PC-9 (cell line): ENCODE results near the gene FAM193B.

Experiments
- CTCF ChIP-seq: fragments of 200-600 bp; sonication (generic); conservative IDR thresholded peaks from 2 replicates; pipeline ENCODE4 v1.6.1; 2017; ENCODE audit warnings: mixed run types, antibody characterized with exemption, mild to moderate bottlenecking, moderate library complexity
- EZH2 ChIP-seq: fragments of 200-600 bp; sonication (generic); IDR thresholded peaks from 2 replicates; pipeline ENCODE4 v1.8.0; 2017; ENCODE audit warnings: antibody characterized with exemption, low read depth

GRCh38 chr5:177588413-177588909 lies 34.1 kb upstream of the FAM193B start:
- TF ChIP-seq CTCF (no peak), EZH2 (no peak)
